ENCODE data around the gene TCAF1.
A peak's percentile ranks its signal among the peaks of the same experiment; 100 is the strongest.
"Not testable (repeated sequence)": the region's sequence is repeated elsewhere in the genome, so short reads cannot be mapped to it uniquely, and the experiment has no call there.

The TCAF1 gene

DNA sequence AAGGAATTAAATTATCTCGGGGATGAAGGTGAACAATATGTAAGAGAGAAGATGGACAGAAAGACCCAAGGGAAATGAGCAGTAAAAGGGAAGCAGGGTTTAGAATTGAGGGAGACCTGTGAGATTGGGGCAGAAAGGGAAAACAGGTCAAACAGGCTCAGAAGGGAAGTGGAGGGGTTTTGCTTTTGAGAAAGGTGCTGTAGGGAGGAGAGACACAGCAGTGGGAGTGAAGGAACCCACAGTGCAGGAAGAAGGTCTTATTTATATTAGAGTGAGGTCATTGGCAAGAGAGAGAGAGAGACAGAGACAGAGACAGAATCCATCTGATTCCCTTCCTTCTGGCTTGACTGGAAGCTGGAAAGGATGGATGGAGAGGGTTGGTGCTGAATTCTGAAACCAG is 3.5 kb upstream of the TCAF1 start:
- DNase-seq (ENCODE audit: low spot score): no peak

DNA sequence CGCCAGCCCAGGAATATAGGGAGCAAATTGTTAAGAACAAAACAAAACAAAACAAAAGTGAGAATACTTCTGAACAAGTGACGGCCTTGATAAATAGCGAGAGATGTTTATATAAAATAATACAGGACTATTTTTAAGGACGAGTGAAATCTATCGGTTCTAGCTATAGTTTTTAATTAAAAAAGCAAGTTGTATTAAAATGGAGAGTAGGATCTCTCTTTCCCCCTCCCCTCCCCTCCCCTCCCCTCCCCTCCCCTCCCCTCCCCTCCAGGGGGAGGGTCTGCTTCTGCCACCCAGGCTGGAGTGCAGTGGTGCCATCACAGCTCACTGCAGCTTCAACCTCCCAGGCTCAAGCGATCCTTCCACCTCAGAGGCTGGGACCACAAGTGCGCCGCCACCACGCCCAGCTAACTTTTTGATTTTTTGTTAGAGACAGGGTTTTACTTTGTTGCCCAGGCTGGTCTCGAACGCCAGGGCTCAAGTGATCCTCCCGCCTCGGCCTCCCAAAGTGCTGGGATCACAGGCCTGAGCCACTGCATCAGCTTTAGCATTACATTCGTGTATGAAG is 440 bp upstream of the TCAF1 start:
- DNase-seq (ENCODE audit: low spot score): no peak

GRCh38 chr7:143901332-143901667 is 676 bp downstream of the TCAF1 start:
- DNase-seq (ENCODE audit: low spot score): peak; percentile 30

DNA sequence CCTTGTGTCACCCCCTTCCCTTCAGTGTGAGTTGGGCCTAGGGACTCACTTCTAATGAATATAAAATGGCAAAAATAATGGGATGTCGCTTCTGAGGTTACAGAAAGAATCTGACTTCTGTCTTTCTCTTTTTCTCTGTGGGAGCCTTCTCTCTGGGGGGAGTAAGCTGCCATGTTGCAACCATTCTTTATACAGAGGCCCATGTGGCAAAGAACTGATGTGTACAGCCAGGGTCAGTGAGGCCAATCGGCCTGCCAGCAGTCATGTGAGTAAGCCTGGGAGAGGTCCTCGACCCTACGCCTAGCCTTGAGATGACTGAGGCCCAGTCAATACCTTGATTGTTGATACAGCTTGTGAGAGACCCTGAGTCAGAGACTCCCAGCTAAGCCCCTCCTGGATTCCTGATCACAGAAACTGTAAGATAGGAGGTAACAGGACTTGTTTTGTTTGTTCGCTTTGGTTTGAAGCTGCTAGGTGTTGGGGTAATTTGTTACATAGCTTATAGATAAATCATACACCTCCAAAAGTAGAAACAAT is 1.7 kb downstream of the TCAF1 start:
- no peak for DNase-seq (ENCODE audit: low spot score)

GRCh38 chr7:143898810-143899209 is 3.2 kb downstream of the TCAF1 start:
- no peak for DNase-seq (ENCODE audit: low spot score)

DNA sequence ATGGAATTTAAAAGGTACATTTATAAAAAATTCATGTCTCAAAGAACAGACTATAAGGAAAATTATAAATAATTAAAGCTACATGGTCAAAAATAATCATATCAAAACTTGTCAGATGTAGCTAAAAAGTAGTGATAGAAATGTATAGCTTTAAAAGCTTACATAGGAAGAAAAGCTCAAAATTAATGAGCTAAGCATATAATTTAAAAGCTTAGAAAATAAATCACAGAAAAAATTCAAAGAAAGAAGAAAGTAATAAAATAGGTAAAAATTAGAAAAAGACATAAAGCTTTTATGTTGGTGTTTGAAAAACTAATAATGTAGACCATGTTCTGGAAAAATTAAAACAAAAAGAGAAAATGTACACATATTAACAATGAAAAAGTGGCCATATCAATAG is 5.3 kb downstream of the TCAF1 start:
- DNase-seq (ENCODE audit: low spot score): no peak

GRCh38 chr7:143892527-143893300 is 9.3 kb downstream of the TCAF1 start:
- no peak for DNase-seq (ENCODE audit: low spot score)

GRCh38 chr7:143891457-143891856 is 10.5 kb downstream of the TCAF1 start:
- DNase-seq (ENCODE audit: low spot score): no peak

DNA sequence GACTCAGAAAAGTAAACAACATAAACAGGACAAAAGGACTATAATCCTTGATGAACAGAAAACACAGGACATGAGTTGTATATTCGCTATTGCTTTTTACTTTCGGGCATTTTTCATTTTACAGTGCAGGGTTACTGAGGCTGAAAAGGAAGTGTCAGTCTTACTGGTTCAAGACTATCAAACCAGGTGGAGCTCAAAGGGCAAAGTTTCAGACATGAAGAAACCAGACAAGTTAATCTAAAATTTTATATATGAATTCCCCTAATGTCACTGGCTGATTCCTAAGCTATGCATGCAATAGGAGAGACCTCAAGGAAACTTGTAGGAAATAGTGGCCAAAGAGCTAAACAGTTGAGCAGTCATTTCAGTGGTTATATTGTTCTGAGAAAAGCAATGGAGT is 11.4 kb downstream of the TCAF1 start:
- no peak for DNase-seq (ENCODE audit: low spot score)

DNA sequence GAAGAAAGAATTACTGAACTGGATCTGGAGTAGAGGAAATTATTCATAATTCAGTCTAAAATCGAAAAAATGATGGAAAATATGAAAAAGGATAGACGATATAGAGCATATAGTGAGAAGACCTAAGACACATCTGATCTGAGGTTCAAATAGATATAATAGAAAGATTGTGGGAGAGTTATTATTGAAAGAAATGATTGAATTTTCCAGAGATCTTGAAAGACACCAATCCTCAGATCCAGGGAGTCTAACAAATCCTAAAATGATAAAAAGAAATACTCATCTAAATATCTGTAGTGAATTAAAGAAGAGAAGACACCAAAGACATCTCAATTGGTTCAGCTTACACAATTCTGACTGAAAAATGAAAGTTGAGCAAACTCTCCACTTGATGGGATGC is 12.9 kb downstream of the TCAF1 start:
- DNase-seq (ENCODE audit: low spot score): no peak

- DNase-seq (ENCODE audit: low spot score): no peak
These were observed 15.0 kb downstream of the TCAF1 start for GRCh38 chr7:143886826-143887477.

GRCh38 chr7:143885951-143886350 is 16.0 kb downstream of the TCAF1 start:
- DNase-seq (ENCODE audit: low spot score): no peak

GRCh38 chr7:143884969-143885559 is 16.9 kb downstream of the TCAF1 start:
- DNase-seq (ENCODE audit: low spot score): peak; percentile 96

DNA sequence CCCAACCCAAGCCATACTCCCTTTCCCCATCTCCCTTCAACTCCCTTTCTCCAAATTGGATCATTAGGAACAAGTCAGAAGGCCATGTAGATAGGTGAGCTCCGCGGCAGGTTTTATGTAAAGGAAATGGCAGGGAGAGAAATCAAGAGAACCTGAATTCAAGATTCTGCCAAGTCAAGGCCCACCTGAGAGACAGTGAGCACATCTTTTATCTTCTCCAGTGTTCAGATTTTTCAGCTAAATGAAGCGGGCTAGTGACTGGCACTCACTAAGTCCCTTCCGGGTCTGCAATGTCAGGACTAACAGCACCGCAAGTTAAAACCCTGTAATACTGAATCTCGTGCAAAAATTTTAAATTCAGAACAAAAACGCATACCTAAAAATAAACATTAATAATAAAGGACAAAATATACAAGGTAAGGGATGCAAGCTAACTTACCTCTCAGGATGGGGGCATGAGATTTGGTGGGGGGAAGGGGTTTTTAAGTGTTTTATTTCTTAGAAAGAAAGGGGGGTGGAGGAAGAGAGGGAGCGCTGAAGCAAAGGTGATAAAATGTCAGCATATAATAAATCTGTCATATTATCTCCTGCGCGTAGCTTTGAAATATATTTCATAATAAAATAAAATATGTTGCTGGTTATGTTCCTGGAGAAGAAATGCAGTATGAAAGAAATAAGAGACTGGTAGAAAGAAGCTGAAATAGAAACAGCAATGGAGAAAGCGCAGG is 17.6 kb downstream of the TCAF1 start:
- DNase-seq (ENCODE audit: low spot score): no peak

GRCh38 chr7:143882604-143883078 is 19.3 kb downstream of the TCAF1 start:
- DNase-seq (ENCODE audit: low spot score): peak; percentile 71

DNA sequence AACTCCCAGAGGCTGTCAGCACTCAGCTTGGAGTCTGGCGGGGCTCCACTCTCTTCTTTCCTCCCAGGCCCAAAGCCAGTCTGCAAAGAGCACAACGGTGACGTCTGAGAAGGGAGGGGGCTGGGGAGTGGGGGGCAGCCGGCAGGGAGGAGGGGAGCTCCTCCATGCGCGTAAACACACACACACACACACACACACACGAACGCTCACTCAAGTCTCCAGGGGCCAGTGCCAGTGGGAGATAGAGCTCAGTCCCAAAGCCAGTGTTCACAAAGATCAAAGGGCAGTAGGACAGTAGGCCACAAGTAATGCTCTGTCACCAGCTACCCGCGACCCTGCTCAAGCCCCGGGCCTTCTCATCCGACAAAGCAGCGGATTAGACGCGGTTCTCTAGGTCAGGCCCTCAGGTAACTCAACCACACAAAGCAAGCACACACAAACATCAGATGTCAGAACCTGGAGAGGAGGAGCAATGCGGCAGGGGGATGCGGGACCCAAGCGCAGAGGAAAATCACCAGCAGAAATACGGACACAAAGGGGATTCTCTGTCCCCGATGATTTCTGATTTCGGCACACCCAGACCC is 19.9 kb downstream of the TCAF1 start:
- peak; percentile 31 for DNase-seq (ENCODE audit: low spot score)

GRCh38 chr7:143878884-143879283 is 23.1 kb downstream of the TCAF1 start:
- no peak for DNase-seq (ENCODE audit: low spot score)

DNA sequence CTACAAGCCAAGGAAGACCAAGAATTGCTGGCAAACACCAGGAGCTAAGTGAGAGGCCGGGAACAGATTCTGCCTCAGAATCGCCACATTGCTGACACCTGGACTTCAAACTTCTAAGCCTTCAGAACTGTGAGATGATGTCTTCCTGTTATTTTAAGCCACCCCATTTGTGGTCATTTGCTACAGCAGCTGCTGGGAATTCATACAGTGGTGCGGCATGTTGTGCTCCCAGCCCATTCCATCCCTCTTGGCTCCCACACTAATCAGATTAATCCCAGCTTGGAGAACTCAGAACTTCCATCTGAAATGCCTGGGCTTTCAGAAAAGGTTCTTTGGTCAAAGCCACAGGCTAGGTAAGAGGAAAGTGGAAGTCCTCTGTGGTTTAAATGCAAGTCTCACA is 24.9 kb downstream of the TCAF1 start:
- DNase-seq (ENCODE audit: low spot score): no peak

- no peak for DNase-seq (ENCODE audit: low spot score)
These were observed 25.8 kb downstream of the TCAF1 start for GRCh38 chr7:143876218-143876617.

DNA sequence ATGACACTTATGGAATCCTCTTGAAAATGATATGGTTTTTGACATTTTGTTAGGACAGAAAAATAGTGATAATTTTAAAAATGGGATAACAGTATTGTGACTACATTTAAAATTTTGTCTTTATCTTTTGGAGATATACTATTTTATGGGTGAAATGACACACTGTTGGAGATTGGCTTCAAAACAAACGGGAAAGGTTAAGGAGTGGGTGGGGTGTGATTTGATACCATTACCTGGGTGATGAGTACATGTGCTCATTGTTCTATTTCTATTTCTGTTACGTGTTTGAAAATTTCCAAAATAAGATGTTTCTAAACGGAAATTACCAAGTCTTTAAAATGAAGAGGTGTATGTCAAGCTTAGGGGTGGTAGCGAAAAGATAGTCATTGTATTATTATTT is 28.7 kb downstream of the TCAF1 start:
- not testable (repeated sequence) for DNase-seq (ENCODE audit: low spot score)

DNA sequence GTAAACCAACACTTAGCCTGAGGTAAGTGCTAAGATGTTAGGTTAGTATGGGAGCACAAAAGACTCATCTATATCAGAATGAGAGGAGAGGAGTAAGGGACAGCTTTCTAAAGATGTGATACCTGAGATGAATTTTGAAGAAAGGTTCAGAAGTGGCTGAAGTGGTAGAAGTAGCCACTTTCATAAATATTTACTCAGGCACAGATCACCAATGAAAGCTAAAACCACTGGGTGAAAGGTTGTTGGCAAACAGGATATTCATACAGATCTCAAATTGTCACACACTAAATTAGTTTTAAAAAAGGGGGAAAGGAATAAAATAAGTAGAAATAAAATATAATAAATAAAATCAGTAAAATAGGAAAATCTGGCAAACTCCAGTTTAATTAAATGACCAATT is 30.4 kb downstream of the TCAF1 start:
- DNase-seq (ENCODE audit: low spot score): not testable (repeated sequence)

DNA sequence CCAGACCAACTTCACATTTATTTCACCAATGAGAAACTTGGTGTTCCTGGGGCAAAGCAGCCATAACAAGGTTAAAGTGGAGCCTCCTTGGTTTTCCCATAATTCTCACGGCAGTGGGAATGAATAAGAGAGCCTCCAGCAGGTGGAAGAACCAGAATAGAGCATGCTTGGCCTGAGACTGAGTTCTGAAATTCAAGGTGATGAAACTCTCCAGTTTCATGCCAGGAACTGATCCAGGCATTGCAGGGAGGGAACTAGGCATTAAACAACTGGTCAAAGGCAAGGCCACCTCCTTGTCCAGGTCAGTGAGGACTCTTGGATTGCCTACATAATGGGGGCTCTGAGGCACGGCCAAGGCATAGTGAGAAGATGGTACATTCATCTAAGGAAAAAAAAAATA is 44.0 kb downstream of the TCAF1 start:
- not testable (repeated sequence) for DNase-seq (ENCODE audit: low spot score)

Data from AG08395 (cell line).